GM23338 (cell line): ENCODE results near the gene LRRFIP2. TPM values are rescaled to one million over a fixed set of nuclear protein-coding genes. Genes with fewer than 3 reads are reported as not detected.

Experiments used
- ATAC-seq: fragments of 200-7000 bp; cut with Tn5 transposase; 3 replicates; pipeline ENCODE4 v1.9.1; 2020
- DNase-seq: peaks from one replicate; pipeline ENCODE4 v3.0.0-alpha.2; 2015; ENCODE audit warnings: low spot score
- H2AFZ ChIP-seq: fragments of 200-600 bp; sonication (generic); 2 replicates; pipeline ENCODE4 v1.8.0; 2016; ENCODE audit warnings: antibody characterized with exemption, mild to moderate bottlenecking, moderate library complexity
- H3F3A ChIP-seq: fragments of 200-600 bp; sonication (generic); replicated peaks from 2 replicates; pipeline ENCODE4 v1.8.0; 2017; ENCODE audit warnings: antibody characterized with exemption, mixed run types, low read depth
- H3K27ac ChIP-seq: fragments of 200-600 bp; sonication (generic); 2 replicates; pipeline ENCODE4 v1.6.1; 2016; ENCODE audit warnings: low read depth
- H3K27me3 ChIP-seq: fragments of 200-600 bp; sonication (generic); 2 replicates; pipeline ENCODE4 v1.8.0; 2016; ENCODE audit warnings: mild to moderate bottlenecking, mixed run types, moderate library complexity; ENCODE audit not compliant: insufficient read depth
- H3K36me3 ChIP-seq: fragments of 200-600 bp; sonication (generic); 2 replicates; pipeline ENCODE4 v1.8.0; 2016; ENCODE audit warnings: mild to moderate bottlenecking; ENCODE audit not compliant: insufficient read depth
- H3K4me1 ChIP-seq: fragments of 200-600 bp; sonication (generic); 2 replicates; pipeline ENCODE4 v1.8.0; 2016; ENCODE audit warnings: mild to moderate bottlenecking, moderate library complexity; ENCODE audit not compliant: insufficient read depth
- H3K4me2 ChIP-seq: fragments of 200-600 bp; sonication (generic); 2 replicates; pipeline ENCODE4 v1.7.1; 2017; ENCODE audit warnings: mixed run types
- H3K4me3 ChIP-seq: fragments of 200-600 bp; sonication (generic); 2 replicates; pipeline ENCODE4 v1.6.1; 2016; ENCODE audit warnings: mixed run types
- H3K79me2 ChIP-seq: fragments of 200-600 bp; sonication (generic); replicated peaks from 2 replicates; pipeline ENCODE4 v1.8.0; 2017; ENCODE audit warnings: mild to moderate bottlenecking; ENCODE audit not compliant: insufficient read depth
- H3K9me2 ChIP-seq: fragments of 200-600 bp; sonication (generic); 2 replicates; pipeline ENCODE4 v1.8.0; 2017; ENCODE audit not compliant: insufficient read depth
- H4K20me1 ChIP-seq: fragments of 200-600 bp; sonication (generic); replicated peaks from 2 replicates; pipeline ENCODE4 v1.8.0; 2017; ENCODE audit warnings: mild to moderate bottlenecking; ENCODE audit not compliant: insufficient read depth
- H3K27ac Mint-ChIP-seq: 2 replicates; pipeline ENCODE4 v1.8.0; 2020; ENCODE audit warnings: inconsistent platforms, mild to moderate bottlenecking, moderate library complexity, mixed read lengths
- H3K27me3 Mint-ChIP-seq: 3 replicates; pipeline ENCODE4 v1.8.0; 2022; ENCODE audit warnings: low read depth, mild to moderate bottlenecking, moderate library complexity, mixed read lengths, inconsistent platforms; ENCODE audit not compliant: insufficient read depth, poor library complexity
- H3K36me3 Mint-ChIP-seq: 3 replicates; pipeline ENCODE4 v1.8.0; 2021; ENCODE audit warnings: low read depth, mild to moderate bottlenecking, inconsistent platforms, moderate library complexity, mixed read lengths
- H3K4me1 Mint-ChIP-seq: 3 replicates; pipeline ENCODE4 v1.8.0; 2020; ENCODE audit warnings: mild to moderate bottlenecking, inconsistent platforms, mixed read lengths
- H3K4me3 Mint-ChIP-seq: 3 replicates; pipeline ENCODE4 v1.8.0; 2021; ENCODE audit warnings: moderate library complexity, mild to moderate bottlenecking, inconsistent platforms, mixed read lengths
- H3K9me3 Mint-ChIP-seq: 3 replicates; pipeline ENCODE4 v1.8.0; 2020; ENCODE audit warnings: moderate library complexity, mild to moderate bottlenecking, inconsistent platforms, mixed read lengths
- CREB1 ChIP-seq: fragments of 250-450 bp; sonication (Bioruptor Pico); IDR thresholded peaks from 2 replicates; pipeline ENCODE4 v1.5.0; 2020; ENCODE audit warnings: low read depth, mild to moderate bottlenecking, moderate library complexity
- ETS1 ChIP-seq: IDR thresholded peaks from 2 replicates; pipeline ENCODE4 v1.6.1; 2016; ENCODE audit warnings: antibody characterized with exemption
- EZH2 ChIP-seq: fragments of 200-600 bp; sonication (generic); IDR thresholded peaks from one replicate; pipeline ENCODE4 v1.8.0; 2017; ENCODE audit warnings: antibody characterized with exemption, mild to moderate bottlenecking, low read depth; ENCODE audit not compliant: unreplicated experiment
- EZH2phosphoT487 ChIP-seq: fragments of 200-600 bp; sonication (generic); IDR thresholded peaks from one replicate; pipeline ENCODE4 v1.8.1; 2018; ENCODE audit warnings: antibody characterized with exemption; ENCODE audit not compliant: unreplicated experiment
- JUNB ChIP-seq: IDR thresholded peaks from one replicate; pipeline ENCODE4 v1.6.1; 2016; ENCODE audit warnings: antibody characterized with exemption; ENCODE audit not compliant: unreplicated experiment
- NANOG ChIP-seq: IDR thresholded peaks from 2 replicates; pipeline ENCODE4 v1.6.1; 2016; ENCODE audit warnings: antibody characterized with exemption, borderline replicate concordance
- POLR2AphosphoS5 ChIP-seq: IDR thresholded peaks from 2 replicates; pipeline ENCODE4 v1.6.1; 2016; ENCODE audit warnings: antibody characterized with exemption, low read depth
- STAT1 ChIP-seq: IDR thresholded peaks from one replicate; pipeline ENCODE4 v1.6.1; 2016; ENCODE audit warnings: antibody characterized with exemption; ENCODE audit not compliant: unreplicated experiment
- ZNF114 ChIP-seq: fragments of 250-450 bp; sonication (Bioruptor Pico); IDR thresholded peaks from 2 replicates; pipeline ENCODE4 v1.5.0; 2020; ENCODE audit warnings: mild to moderate bottlenecking, moderate library complexity
- ZNF331 ChIP-seq: fragments of 250-450 bp; sonication (Bioruptor Pico); IDR thresholded peaks from 2 replicates; pipeline ENCODE4 v1.5.0; 2020; ENCODE audit warnings: low read depth, mild to moderate bottlenecking, moderate library complexity
- ZNF462 ChIP-seq: fragments of 250-450 bp; sonication (Bioruptor Pico); IDR thresholded peaks from 2 replicates; pipeline ENCODE4 v1.5.0; 2020; ENCODE audit warnings: mild to moderate bottlenecking, moderate library complexity
- polyA plus RNA-seq: library from polyadenylated mRNA; unstranded; fragments of >200 nt; fragmentation: Nextera tagmentation; extraction: Ambion mirVana; gene quantifications from 2 replicates; pipeline ENCODE4 v1.2.1, GENCODE V29; 2016
- total RNA-seq: library from RNA; depleted of rRNA; stranded (reverse); fragments of >200 nt; shearing (Covaris generic); gene quantifications from 2 replicates; pipeline ENCODE4 v1.2.3, GENCODE V29; 2014
- TF ChIP-seq, protein P1 (sequence below), 2 experiments: fragments of 200-600 bp in 1 of 2; sonication (generic) in 1 of 2; conservative IDR thresholded peaks; 2 replicates each; pipeline versions ENCODE4 v1.5.1 to v1.6.1; 2016 to 2017; ENCODE audit warnings: antibody characterized with exemption in 2 of 2, low read depth in 2 of 2, mild to moderate bottlenecking in 2 of 2, moderate library complexity in 1 of 2

LRRFIP2 gene
- total and polyA plus RNA-seq, 2 experiments from 2014 or later, result 20.3 to 29.0 TPM

GRCh38 chr3:37154668-37155314, 19.6 kb downstream of the LRRFIP2 start:
- H3K9me2 ChIP-seq, result no peaks in the 10 kb centered on the region
- Mint-ChIP-seq H3K27ac (no peak overlapping the region), H3K27me3 (no peaks in the 10 kb centered on the region), H3K4me3 (no peak overlapping the region), H3K9me3 (no peaks in the 10 kb centered on the region), H3K4me1 (no peaks in the 10 kb centered on the region), H3K36me3 (no peaks in the 10 kb centered on the region; the same call in 2 of the 3 replicates)
- ATAC-seq (no peak), DNase-seq (no peak)
- peaks cover 6% of the 10 kb centered on the region; the same call in 1 of the 2 replicates for H4K20me1 ChIP-seq
- H3K79me2 ChIP-seq, result peaks cover 36% of the 10 kb centered on the region
- no peaks in the 10 kb centered on the region for H3F3A ChIP-seq
- H3K27me3 ChIP-seq, result no peaks in the 10 kb centered on the region
- H3K4me2 ChIP-seq, result no peak overlapping the region
- H3K36me3 ChIP-seq, result no peaks in the 10 kb centered on the region
- no peaks in the 10 kb centered on the region for H3K4me1 ChIP-seq
- no peak overlapping the region for H3K4me3 ChIP-seq
- H2AFZ ChIP-seq, result no peak overlapping the region
- H3K27ac ChIP-seq, result no peak overlapping the region
- TF ChIP-seq JUNB (no peak), ZNF331 (CRISPR knock-in tag) (no peak), ETS1 (no peak), ZNF114 (CRISPR knock-in tag) (no peak), EZH2phosphoT487 (no peak), CREB1 (CRISPR knock-in tag) (no peak), EZH2 (no peak), STAT1 (no peak), NANOG (no peak), ZNF462 (CRISPR knock-in tag) (no peak), POLR2AphosphoS5 (no peak)
- TF ChIP-seq, protein P1, sequence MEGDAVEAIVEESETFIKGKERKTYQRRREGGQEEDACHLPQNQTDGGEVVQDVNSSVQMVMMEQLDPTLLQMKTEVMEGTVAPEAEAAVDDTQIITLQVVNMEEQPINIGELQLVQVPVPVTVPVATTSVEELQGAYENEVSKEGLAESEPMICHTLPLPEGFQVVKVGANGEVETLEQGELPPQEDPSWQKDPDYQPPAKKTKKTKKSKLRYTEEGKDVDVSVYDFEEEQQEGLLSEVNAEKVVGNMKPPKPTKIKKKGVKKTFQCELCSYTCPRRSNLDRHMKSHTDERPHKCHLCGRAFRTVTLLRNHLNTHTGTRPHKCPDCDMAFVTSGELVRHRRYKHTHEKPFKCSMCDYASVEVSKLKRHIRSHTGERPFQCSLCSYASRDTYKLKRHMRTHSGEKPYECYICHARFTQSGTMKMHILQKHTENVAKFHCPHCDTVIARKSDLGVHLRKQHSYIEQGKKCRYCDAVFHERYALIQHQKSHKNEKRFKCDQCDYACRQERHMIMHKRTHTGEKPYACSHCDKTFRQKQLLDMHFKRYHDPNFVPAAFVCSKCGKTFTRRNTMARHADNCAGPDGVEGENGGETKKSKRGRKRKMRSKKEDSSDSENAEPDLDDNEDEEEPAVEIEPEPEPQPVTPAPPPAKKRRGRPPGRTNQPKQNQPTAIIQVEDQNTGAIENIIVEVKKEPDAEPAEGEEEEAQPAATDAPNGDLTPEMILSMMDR (conservative IDR thresholded peaks at IDR 0.05; ENCODE audit: low read depth in 2 of 2), result no peak
